GM19468 (cell line): ENCODE results near the gene ZSCAN23.
"Not testable (repeated sequence)": the region's sequence is repeated elsewhere in the genome, so short reads cannot be mapped to it uniquely, and the experiment has no call there.

Experiments
- ATAC-seq: cut with Tn5 transposase; IDR thresholded peaks from one replicate; pipeline ENCODE4 v1.9.1; 2021; ENCODE audit warnings: mild to moderate bottlenecking, moderate library complexity, moderate number of reproducible peaks; ENCODE audit not compliant: unreplicated experiment; ENCODE audit errors: extremely low read depth

ZSCAN23 gene

GRCh38 chr6:28443112-28443773, at the start of gene ZSCAN23:
Gene ZSCAN23 (minus strand): TSS chr6:28443491. CDS start chr6:28436266, 7,225 bp downstream.
- peak; percentile 52 for ATAC-seq

GRCh38 chr6:28491984-28492317, 48.7 kb upstream of the ZSCAN23 start:
- ATAC-seq, result no peak

- no peak for ATAC-seq
These were observed 47.1 kb upstream of the ZSCAN23 start for GRCh38 chr6:28490205-28490890.

- ATAC-seq, result no peak
These were observed 46.3 kb upstream of the ZSCAN23 start for GRCh38 chr6:28489366-28490204.

- ATAC-seq, result no peak
These were observed 45.6 kb upstream of the ZSCAN23 start for GRCh38 chr6:28488916-28489365.

GRCh38 chr6:28486988-28487742, 43.9 kb upstream of the ZSCAN23 start:
- no peak for ATAC-seq

- ATAC-seq, result no peak
These were observed 43.2 kb upstream of the ZSCAN23 start for GRCh38 chr6:28486533-28486932.

GRCh38 chr6:28485482-28485881, 42.2 kb upstream of the ZSCAN23 start:
- ATAC-seq, result no peak

GRCh38 chr6:28480253-28480932, 37.1 kb upstream of the ZSCAN23 start:
- ATAC-seq, result no peak

GRCh38 chr6:28478518-28478917, 35.2 kb upstream of the ZSCAN23 start:
- ATAC-seq, result no peak

- no peak for ATAC-seq
These were observed 31.3 kb upstream of the ZSCAN23 start for GRCh38 chr6:28474441-28475219.

GRCh38 chr6:28469153-28469745, 26.0 kb upstream of the ZSCAN23 start:
- not testable (repeated sequence) for ATAC-seq

- no peak for ATAC-seq
These were observed 24.8 kb upstream of the ZSCAN23 start for GRCh38 chr6:28468056-28468455.

GRCh38 chr6:28462401-28462800, 19.1 kb upstream of the ZSCAN23 start:
- no peak for ATAC-seq

- no peak for ATAC-seq
These were observed 15.3 kb upstream of the ZSCAN23 start for GRCh38 chr6:28458568-28458967.

- ATAC-seq, result no peak
These were observed 5.8 kb upstream of the ZSCAN23 start for GRCh38 chr6:28449056-28449455.

GRCh38 chr6:28447512-28447906, 4.2 kb upstream of the ZSCAN23 start:
- ATAC-seq, result not testable (repeated sequence)

GRCh38 chr6:28446818-28447511, 3.7 kb upstream of the ZSCAN23 start:
- ATAC-seq, result no peak
